ENCODE results near the gene USP28.

Gene USP28

GRCh38 chr11:113904379-113905101 lies 29.2 kb upstream of the USP28 start, which contains the start of gene HTR3B:
Gene HTR3B (plus strand): TSS chr11:113904796. CDS start chr11:113904934, 138 bp downstream.
- no peak within 1 kb of the TSS for H2AK5ac ChIP-seq (ENCODE audit: low read length)
- no peak within 1 kb of the TSS for H2BK5ac ChIP-seq (ENCODE audit: low read depth, low read length, poor library complexity)
- no peak within 1 kb of the TSS for H3K14ac ChIP-seq (ENCODE audit: low read length)
- H3K4me3 ChIP-seq (ENCODE audit: low read depth, low read length) = no peak within 1 kb of the TSS
- no peak within 1 kb of the TSS for H4K12ac ChIP-seq (ENCODE audit: low read depth, low read length)
- H3K79me2 ChIP-seq (ENCODE audit: control insufficient read depth, insufficient read depth, low read length, poor library complexity) = no peaks in the 10 kb centered on the region
- no peak within 1 kb of the TSS for H2BK120ac ChIP-seq (ENCODE audit: insufficient read depth, low read length, poor library complexity)
- no peak within 1 kb of the TSS for H4K91ac ChIP-seq (ENCODE audit: low read depth, low read length)
- H3K4me2 ChIP-seq (ENCODE audit: low read length) = no peak within 1 kb of the TSS
- no peak within 1 kb of the TSS for H3K18ac ChIP-seq (ENCODE audit: low read length)
- H2BK12ac ChIP-seq (ENCODE audit: low read length) = no peak within 1 kb of the TSS
- H2AFZ ChIP-seq (ENCODE audit: insufficient read depth, low read length, poor library complexity) = no peak within 1 kb of the TSS
- DNase-seq = no peak
- H3K36me3 ChIP-seq (ENCODE audit: control insufficient read depth in 1 of 2, insufficient read depth in 2 of 2, low read length in 2 of 2) = no peaks in the 10 kb centered on the region
- H3K4ac ChIP-seq (ENCODE audit: low read depth, low read length) = no peak within 1 kb of the TSS
- no peaks in the 10 kb centered on the region for H3K27me3 ChIP-seq (ENCODE audit: insufficient read depth, low read length)
- no CpG with 5 or more reads among the region's 6 CpGs for WGBS (ENCODE audit: extremely low coverage, insufficient coverage, insufficient read length)
- no peaks in the 10 kb centered on the region for H3K4me1 ChIP-seq (ENCODE audit: control insufficient read depth in 1 of 2, insufficient read depth in 2 of 2, low read length in 2 of 2)
- H3K23ac ChIP-seq (ENCODE audit: low read length) = no peak within 1 kb of the TSS
- H3K79me1 ChIP-seq (ENCODE audit: low read length) = no peaks in the 10 kb centered on the region
- no peak within 1 kb of the TSS for H3K9ac ChIP-seq (ENCODE audit: low read length)
- H3K27ac ChIP-seq (ENCODE audit: low read depth, low read length) = no peak within 1 kb of the TSS
- no peaks in the 10 kb centered on the region for H3K9me3 ChIP-seq (ENCODE audit: insufficient read depth, low read depth, low read length)
- no peak within 1 kb of the TSS for H4K8ac ChIP-seq (ENCODE audit: low read depth, low read length)

DNA sequence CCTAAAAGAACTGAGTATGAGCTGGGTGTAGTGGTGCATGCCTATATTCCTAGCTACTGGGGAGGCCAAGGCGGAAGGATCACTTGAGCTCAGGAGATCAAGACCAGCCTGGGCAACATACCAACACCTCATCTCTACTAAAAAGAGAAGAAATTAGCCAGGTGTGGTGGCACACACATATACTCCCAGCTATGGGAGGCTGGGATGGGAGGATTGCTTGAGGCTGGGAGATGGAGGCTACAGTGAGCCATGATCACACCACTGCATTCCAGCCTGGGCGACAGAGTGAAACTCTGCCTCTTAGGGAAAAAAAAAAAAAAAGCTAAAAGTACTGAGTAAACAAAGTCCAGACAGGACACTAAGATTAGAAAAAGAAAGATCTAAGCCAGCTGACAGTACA lies 25.8 kb upstream of the USP28 start:
- no peak overlapping the region for H2BK120ac ChIP-seq (ENCODE audit: insufficient read depth, low read length, poor library complexity)
- no peak overlapping the region for H3K14ac ChIP-seq (ENCODE audit: low read length)
- H4K91ac ChIP-seq (ENCODE audit: low read depth, low read length) = no peak overlapping the region
- H2BK5ac ChIP-seq (ENCODE audit: low read depth, low read length, poor library complexity) = no peak overlapping the region
- peaks cover under 1% of the 10 kb centered on the region for H3K79me1 ChIP-seq (ENCODE audit: low read length)
- no peak for DNase-seq
- H3K79me2 ChIP-seq (ENCODE audit: control insufficient read depth, insufficient read depth, low read length, poor library complexity) = no peaks in the 10 kb centered on the region
- WGBS (ENCODE audit: extremely low coverage, insufficient coverage, insufficient read length) = no CpG with 5 or more reads among the region's 2 CpGs
- peaks cover under 1% of the 10 kb centered on the region in 2 experiments for H3K4me1 ChIP-seq (ENCODE audit: control insufficient read depth in 1 of 2, insufficient read depth in 2 of 2, low read length in 2 of 2)
- H2AFZ ChIP-seq (ENCODE audit: insufficient read depth, low read length, poor library complexity) = no peak overlapping the region
- no peak overlapping the region for H2BK12ac ChIP-seq (ENCODE audit: low read length)
- no peak overlapping the region for H3K9ac ChIP-seq (ENCODE audit: low read length)
- H3K9me3 ChIP-seq (ENCODE audit: insufficient read depth, low read depth, low read length) = no peaks in the 10 kb centered on the region
- H2AK5ac ChIP-seq (ENCODE audit: low read length) = no peak overlapping the region
- no peak overlapping the region for H3K18ac ChIP-seq (ENCODE audit: low read length)
- no peak overlapping the region for H3K4me3 ChIP-seq (ENCODE audit: low read depth, low read length)
- H3K4me2 ChIP-seq (ENCODE audit: low read length) = no peak overlapping the region
- H4K12ac ChIP-seq (ENCODE audit: low read depth, low read length) = no peak overlapping the region
- H3K36me3 ChIP-seq (ENCODE audit: control insufficient read depth in 1 of 2, insufficient read depth in 2 of 2, low read length in 2 of 2) = no peaks in the 10 kb centered on the region
- no peaks in the 10 kb centered on the region for H3K27me3 ChIP-seq (ENCODE audit: insufficient read depth, low read length)
- no peak overlapping the region for H3K4ac ChIP-seq (ENCODE audit: low read depth, low read length)
- H3K27ac ChIP-seq (ENCODE audit: low read depth, low read length) = no peak overlapping the region
- H3K23ac ChIP-seq (ENCODE audit: low read length) = no peak overlapping the region
- H4K8ac ChIP-seq (ENCODE audit: low read depth, low read length) = no peak overlapping the region

GRCh38 chr11:113896156-113896879 lies 20.9 kb upstream of the USP28 start:
- H3K27me3 ChIP-seq (ENCODE audit: insufficient read depth, low read length) = no peaks in the 10 kb centered on the region
- no peak overlapping the region for H4K91ac ChIP-seq (ENCODE audit: low read depth, low read length)
- no peak overlapping the region for H3K4me3 ChIP-seq (ENCODE audit: low read depth, low read length)
- peak overlapping the region; percentile 21 for H3K27ac ChIP-seq (ENCODE audit: low read depth, low read length)
- no peak overlapping the region for H3K4ac ChIP-seq (ENCODE audit: low read depth, low read length)
- peak overlapping the region; percentile 37 for H2BK5ac ChIP-seq (ENCODE audit: low read depth, low read length, poor library complexity)
- no peaks in the 10 kb centered on the region for H3K9me3 ChIP-seq (ENCODE audit: insufficient read depth, low read depth, low read length)
- H2AFZ ChIP-seq (ENCODE audit: insufficient read depth, low read length, poor library complexity) = no peak overlapping the region
- no peaks in the 10 kb centered on the region for H3K36me3 ChIP-seq (ENCODE audit: control insufficient read depth in 1 of 2, insufficient read depth in 2 of 2, low read length in 2 of 2)
- no peak overlapping the region for H4K8ac ChIP-seq (ENCODE audit: low read depth, low read length)
- peak in 1 of 2 donors; percentile 40 for DNase-seq
- no peaks in the 10 kb centered on the region for H3K79me2 ChIP-seq (ENCODE audit: control insufficient read depth, insufficient read depth, low read length, poor library complexity)
- no peak overlapping the region for H3K9ac ChIP-seq (ENCODE audit: low read length)
- WGBS (ENCODE audit: extremely low coverage, insufficient coverage, insufficient read length) = no CpG with 5 or more reads among the region's 10 CpGs
- peak overlapping the region; percentile 11 for H3K4me2 ChIP-seq (ENCODE audit: low read length)
- H3K23ac ChIP-seq (ENCODE audit: low read length) = no peak overlapping the region
- no peak overlapping the region for H2AK5ac ChIP-seq (ENCODE audit: low read length)
- no peak overlapping the region for H4K12ac ChIP-seq (ENCODE audit: low read depth, low read length)
- no peak overlapping the region for H3K18ac ChIP-seq (ENCODE audit: low read length)
- H2BK120ac ChIP-seq (ENCODE audit: insufficient read depth, low read length, poor library complexity) = no peak overlapping the region
- no peak overlapping the region for H3K14ac ChIP-seq (ENCODE audit: low read length)
- peaks cover 5% of the 10 kb centered on the region for H3K79me1 ChIP-seq (ENCODE audit: low read length)
- peak overlapping the region; percentile 45 for H2BK12ac ChIP-seq (ENCODE audit: low read length)
- peaks cover 9 to 10% of the 10 kb centered on the region in 2 experiments for H3K4me1 ChIP-seq (ENCODE audit: control insufficient read depth in 1 of 2, insufficient read depth in 2 of 2, low read length in 2 of 2)

DNA sequence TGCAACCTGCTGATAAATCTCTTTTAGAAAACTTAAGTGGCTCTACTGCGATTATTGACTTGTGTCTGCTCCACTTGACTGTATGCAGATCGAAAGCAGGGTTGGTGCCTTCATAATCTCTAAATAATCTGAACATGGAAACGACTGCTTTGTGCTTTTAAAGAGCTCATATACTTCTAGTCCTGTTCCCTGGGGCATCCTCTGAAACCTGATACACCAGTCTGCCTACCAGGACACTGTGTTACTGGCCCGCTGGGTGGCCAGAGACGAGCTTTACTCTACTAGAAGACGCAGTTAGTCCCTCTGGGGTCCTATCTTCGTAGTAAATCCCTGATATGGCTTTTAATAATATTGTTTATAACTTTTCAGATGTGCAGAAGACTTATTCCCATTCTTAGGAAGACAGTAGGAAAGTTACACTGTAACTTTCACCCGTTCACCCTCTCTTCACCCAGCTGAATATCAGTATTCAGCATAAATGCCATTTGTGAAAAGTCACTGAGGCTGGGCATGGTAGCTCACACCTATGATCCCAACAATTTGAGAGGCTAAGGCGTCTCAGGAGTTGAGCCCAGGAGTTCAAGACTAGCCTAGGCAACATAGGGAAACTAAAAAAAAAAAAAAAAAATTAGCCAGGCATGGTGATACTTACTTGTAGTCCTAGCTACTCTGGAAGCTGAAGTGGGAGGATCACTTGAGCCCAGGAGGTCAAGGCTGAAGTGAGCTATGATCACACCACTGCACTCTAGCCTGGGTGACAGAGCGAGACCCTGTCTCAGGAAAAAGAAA lies 20.2 kb upstream of the USP28 start:
- Histone ChIP-seq H3K4me2 (ENCODE audit: low read length) (peak overlapping the region; percentile 10), H4K12ac (ENCODE audit: low read depth, low read length) (no peak overlapping the region), H3K4me3 (ENCODE audit: low read depth, low read length) (no peak overlapping the region), H3K79me1 (ENCODE audit: low read length) (peaks cover 5% of the 10 kb centered on the region), H3K9me3 (ENCODE audit: insufficient read depth, low read depth, low read length) (no peaks in the 10 kb centered on the region), H3K23ac (ENCODE audit: low read length) (no peak overlapping the region), H3K36me3 (ENCODE audit: control insufficient read depth in 1 of 2, insufficient read depth in 2 of 2, low read length in 2 of 2) (no peaks in the 10 kb centered on the region), H3K14ac (ENCODE audit: low read length) (no peak overlapping the region), H4K8ac (ENCODE audit: low read depth, low read length) (no peak overlapping the region), H2AK5ac (ENCODE audit: low read length) (no peak overlapping the region), H3K4ac (ENCODE audit: low read depth, low read length) (no peak overlapping the region), H4K91ac (ENCODE audit: low read depth, low read length) (no peak overlapping the region), H2BK12ac (ENCODE audit: low read length) (peak overlapping the region; percentile 45), H3K79me2 (ENCODE audit: control insufficient read depth, insufficient read depth, low read length, poor library complexity) (no peaks in the 10 kb centered on the region), H2BK5ac (ENCODE audit: low read depth, low read length, poor library complexity) (peak overlapping the region; percentile 37), H3K9ac (ENCODE audit: low read length) (no peak overlapping the region), H2AFZ (ENCODE audit: insufficient read depth, low read length, poor library complexity) (no peak overlapping the region), H3K27ac (ENCODE audit: low read depth, low read length) (peak overlapping the region; percentile 21), H3K27me3 (ENCODE audit: insufficient read depth, low read length) (no peaks in the 10 kb centered on the region), H2BK120ac (ENCODE audit: insufficient read depth, low read length, poor library complexity) (no peak overlapping the region), H3K4me1 (ENCODE audit: control insufficient read depth in 1 of 2, insufficient read depth in 2 of 2, low read length in 2 of 2) (peaks cover 9 to 10% of the 10 kb centered on the region in 2 experiments), H3K18ac (ENCODE audit: low read length) (no peak overlapping the region)
- no CpG with 5 or more reads among the region's 10 CpGs for WGBS (ENCODE audit: extremely low coverage, insufficient coverage, insufficient read length)
- peak; percentile 36 to 56 for DNase-seq

Measured in trophoblast cell (in vitro differentiated cells and primary cell).